Measurements from ENCODE around the gene DAPL1.

The DAPL1 gene

GRCh38 chr2:158830201-158830600 is 35.1 kb downstream of the DAPL1 start:
- H4K8ac ChIP-seq (ENCODE audit: low read depth, low read length): no peak overlapping the region
- no peak overlapping the region for H3K18ac ChIP-seq (ENCODE audit: low read length)
- no peak overlapping the region for H3K4me2 ChIP-seq (ENCODE audit: low read length)
- no peak overlapping the region for H3K4me3 ChIP-seq (ENCODE audit: low read depth, low read length)
- H3K4me1 ChIP-seq (ENCODE audit: control insufficient read depth in 1 of 2, insufficient read depth in 2 of 2, low read length in 2 of 2): no peaks in the 10 kb centered on the region
- no CpG with 5 or more reads among the region's 4 CpGs for WGBS (ENCODE audit: extremely low coverage, insufficient coverage, insufficient read length)
- H3K79me1 ChIP-seq (ENCODE audit: low read length): no peaks in the 10 kb centered on the region
- no peak overlapping the region for H2AK5ac ChIP-seq (ENCODE audit: low read length)
- no peaks in the 10 kb centered on the region for H3K27me3 ChIP-seq (ENCODE audit: insufficient read depth, low read length)
- no peak overlapping the region for H2AFZ ChIP-seq (ENCODE audit: insufficient read depth, low read length, poor library complexity)
- no peak overlapping the region for H4K91ac ChIP-seq (ENCODE audit: low read depth, low read length)
- H3K79me2 ChIP-seq (ENCODE audit: control insufficient read depth, insufficient read depth, low read length, poor library complexity): no peaks in the 10 kb centered on the region
- H3K14ac ChIP-seq (ENCODE audit: low read length): no peak overlapping the region
- no peak for DNase-seq
- no peak overlapping the region for H3K27ac ChIP-seq (ENCODE audit: low read depth, low read length)
- H3K4ac ChIP-seq (ENCODE audit: low read depth, low read length): no peak overlapping the region
- H2BK5ac ChIP-seq (ENCODE audit: low read depth, low read length, poor library complexity): no peak overlapping the region
- no peak overlapping the region for H3K23ac ChIP-seq (ENCODE audit: low read length)
- H3K9me3 ChIP-seq (ENCODE audit: insufficient read depth, low read depth, low read length): no peaks in the 10 kb centered on the region
- no peaks in the 10 kb centered on the region for H3K36me3 ChIP-seq (ENCODE audit: control insufficient read depth in 1 of 2, insufficient read depth in 2 of 2, low read length in 2 of 2)
- no peak overlapping the region for H2BK12ac ChIP-seq (ENCODE audit: low read length)
- H3K9ac ChIP-seq (ENCODE audit: low read length): no peak overlapping the region
- no peak overlapping the region for H2BK120ac ChIP-seq (ENCODE audit: insufficient read depth, low read length, poor library complexity)
- H4K12ac ChIP-seq (ENCODE audit: low read depth, low read length): no peak overlapping the region

- no peak overlapping the region for H3K27ac ChIP-seq (ENCODE audit: low read depth, low read length)
- no peak overlapping the region for H3K18ac ChIP-seq (ENCODE audit: low read length)
- no peaks in the 10 kb centered on the region for H3K27me3 ChIP-seq (ENCODE audit: insufficient read depth, low read length)
- H4K12ac ChIP-seq (ENCODE audit: low read depth, low read length): no peak overlapping the region
- no peak overlapping the region for H3K4me2 ChIP-seq (ENCODE audit: low read length)
- no peak overlapping the region for H3K4me3 ChIP-seq (ENCODE audit: low read depth, low read length)
- no peak overlapping the region for H2BK12ac ChIP-seq (ENCODE audit: low read length)
- H3K79me1 ChIP-seq (ENCODE audit: low read length): no peaks in the 10 kb centered on the region
- H3K9me3 ChIP-seq (ENCODE audit: insufficient read depth, low read depth, low read length): no peaks in the 10 kb centered on the region
- H2AFZ ChIP-seq (ENCODE audit: insufficient read depth, low read length, poor library complexity): no peak overlapping the region
- H3K79me2 ChIP-seq (ENCODE audit: control insufficient read depth, insufficient read depth, low read length, poor library complexity): no peaks in the 10 kb centered on the region
- DNase-seq: no peak
- H2AK5ac ChIP-seq (ENCODE audit: low read length): no peak overlapping the region
- no peaks in the 10 kb centered on the region for H3K36me3 ChIP-seq (ENCODE audit: control insufficient read depth in 1 of 2, insufficient read depth in 2 of 2, low read length in 2 of 2)
- H4K91ac ChIP-seq (ENCODE audit: low read depth, low read length): no peak overlapping the region
- H3K23ac ChIP-seq (ENCODE audit: low read length): no peak overlapping the region
- H2BK120ac ChIP-seq (ENCODE audit: insufficient read depth, low read length, poor library complexity): no peak overlapping the region
- no peak overlapping the region for H3K9ac ChIP-seq (ENCODE audit: low read length)
- H3K14ac ChIP-seq (ENCODE audit: low read length): no peak overlapping the region
- H3K4me1 ChIP-seq (ENCODE audit: control insufficient read depth in 1 of 2, insufficient read depth in 2 of 2, low read length in 2 of 2): no peaks in the 10 kb centered on the region
- no peak overlapping the region for H4K8ac ChIP-seq (ENCODE audit: low read depth, low read length)
- no peak overlapping the region for H3K4ac ChIP-seq (ENCODE audit: low read depth, low read length)
- WGBS (ENCODE audit: extremely low coverage, insufficient coverage, insufficient read length): no CpG with 5 or more reads among the region's 3 CpGs
- no peak overlapping the region for H2BK5ac ChIP-seq (ENCODE audit: low read depth, low read length, poor library complexity)
Measured at GRCh38 chr2:158835431-158835830, 40.3 kb downstream of the DAPL1 start.

- Histone ChIP-seq H3K9ac (ENCODE audit: low read length) (no peak overlapping the region), H3K4me1 (ENCODE audit: control insufficient read depth in 1 of 2, insufficient read depth in 2 of 2, low read length in 2 of 2) (no peaks in the 10 kb centered on the region), H3K4me3 (ENCODE audit: low read depth, low read length) (no peak overlapping the region), H3K23ac (ENCODE audit: low read length) (no peak overlapping the region), H2BK12ac (ENCODE audit: low read length) (no peak overlapping the region), H4K91ac (ENCODE audit: low read depth, low read length) (no peak overlapping the region), H3K4me2 (ENCODE audit: low read length) (no peak overlapping the region), H3K4ac (ENCODE audit: low read depth, low read length) (no peak overlapping the region), H4K8ac (ENCODE audit: low read depth, low read length) (no peak overlapping the region), H2BK120ac (ENCODE audit: insufficient read depth, low read length, poor library complexity) (no peak overlapping the region), H3K14ac (ENCODE audit: low read length) (no peak overlapping the region), H3K9me3 (ENCODE audit: insufficient read depth, low read depth, low read length) (no peaks in the 10 kb centered on the region), H3K79me1 (ENCODE audit: low read length) (no peaks in the 10 kb centered on the region), H4K12ac (ENCODE audit: low read depth, low read length) (no peak overlapping the region), H3K36me3 (ENCODE audit: control insufficient read depth in 1 of 2, insufficient read depth in 2 of 2, low read length in 2 of 2) (no peaks in the 10 kb centered on the region), H3K27me3 (ENCODE audit: insufficient read depth, low read length) (no peaks in the 10 kb centered on the region), H2AFZ (ENCODE audit: insufficient read depth, low read length, poor library complexity) (no peak overlapping the region), H3K18ac (ENCODE audit: low read length) (no peak overlapping the region), H2AK5ac (ENCODE audit: low read length) (no peak overlapping the region), H3K27ac (ENCODE audit: low read depth, low read length) (no peak overlapping the region), H2BK5ac (ENCODE audit: low read depth, low read length, poor library complexity) (no peak overlapping the region), H3K79me2 (ENCODE audit: control insufficient read depth, insufficient read depth, low read length, poor library complexity) (no peaks in the 10 kb centered on the region)
- WGBS (ENCODE audit: extremely low coverage, insufficient coverage, insufficient read length): no CpG with 5 or more reads among the region's 2 CpGs
- DNase-seq: no peak
Measured at GRCh38 chr2:158837645-158838044, 42.5 kb downstream of the DAPL1 start.

- no peaks in the 10 kb centered on the region for H3K79me1 ChIP-seq (ENCODE audit: low read length)
- no peak overlapping the region for H3K27ac ChIP-seq (ENCODE audit: low read depth, low read length)
- H3K4ac ChIP-seq (ENCODE audit: low read depth, low read length): no peak overlapping the region
- no peak overlapping the region for H2BK5ac ChIP-seq (ENCODE audit: low read depth, low read length, poor library complexity)
- H3K23ac ChIP-seq (ENCODE audit: low read length): no peak overlapping the region
- H3K9me3 ChIP-seq (ENCODE audit: insufficient read depth, low read depth, low read length): no peaks in the 10 kb centered on the region
- no peak overlapping the region for H3K14ac ChIP-seq (ENCODE audit: low read length)
- H4K12ac ChIP-seq (ENCODE audit: low read depth, low read length): no peak overlapping the region
- H4K91ac ChIP-seq (ENCODE audit: low read depth, low read length): no peak overlapping the region
- no peaks in the 10 kb centered on the region for H3K4me1 ChIP-seq (ENCODE audit: control insufficient read depth in 1 of 2, insufficient read depth in 2 of 2, low read length in 2 of 2)
- H2BK12ac ChIP-seq (ENCODE audit: low read length): no peak overlapping the region
- no peaks in the 10 kb centered on the region for H3K36me3 ChIP-seq (ENCODE audit: control insufficient read depth in 1 of 2, insufficient read depth in 2 of 2, low read length in 2 of 2)
- H3K4me2 ChIP-seq (ENCODE audit: low read length): no peak overlapping the region
- H2AFZ ChIP-seq (ENCODE audit: insufficient read depth, low read length, poor library complexity): no peak overlapping the region
- DNase-seq: no peak
- H3K4me3 ChIP-seq (ENCODE audit: low read depth, low read length): no peak overlapping the region
- H3K27me3 ChIP-seq (ENCODE audit: insufficient read depth, low read length): no peaks in the 10 kb centered on the region
- H3K9ac ChIP-seq (ENCODE audit: low read length): no peak overlapping the region
- H4K8ac ChIP-seq (ENCODE audit: low read depth, low read length): no peak overlapping the region
- H2AK5ac ChIP-seq (ENCODE audit: low read length): no peak overlapping the region
- H3K79me2 ChIP-seq (ENCODE audit: control insufficient read depth, insufficient read depth, low read length, poor library complexity): no peaks in the 10 kb centered on the region
- H2BK120ac ChIP-seq (ENCODE audit: insufficient read depth, low read length, poor library complexity): no peak overlapping the region
- no peak overlapping the region for H3K18ac ChIP-seq (ENCODE audit: low read length)
Measured at GRCh38 chr2:158841850-158842249, 46.7 kb downstream of the DAPL1 start.

- Histone ChIP-seq H3K9ac (ENCODE audit: low read length) (no peak overlapping the region), H4K91ac (ENCODE audit: low read depth, low read length) (no peak overlapping the region), H3K36me3 (ENCODE audit: control insufficient read depth in 1 of 2, insufficient read depth in 2 of 2, low read length in 2 of 2) (no peaks in the 10 kb centered on the region), H3K4me3 (ENCODE audit: low read depth, low read length) (no peak overlapping the region), H2BK5ac (ENCODE audit: low read depth, low read length, poor library complexity) (no peak overlapping the region), H3K27me3 (ENCODE audit: insufficient read depth, low read length) (no peaks in the 10 kb centered on the region), H3K18ac (ENCODE audit: low read length) (no peak overlapping the region), H2AFZ (ENCODE audit: insufficient read depth, low read length, poor library complexity) (no peak overlapping the region), H2AK5ac (ENCODE audit: low read length) (no peak overlapping the region), H3K23ac (ENCODE audit: low read length) (no peak overlapping the region), H2BK120ac (ENCODE audit: insufficient read depth, low read length, poor library complexity) (no peak overlapping the region), H3K79me1 (ENCODE audit: low read length) (no peaks in the 10 kb centered on the region), H3K9me3 (ENCODE audit: insufficient read depth, low read depth, low read length) (no peaks in the 10 kb centered on the region), H3K79me2 (ENCODE audit: control insufficient read depth, insufficient read depth, low read length, poor library complexity) (no peaks in the 10 kb centered on the region), H3K4me1 (ENCODE audit: control insufficient read depth in 1 of 2, insufficient read depth in 2 of 2, low read length in 2 of 2) (no peaks in the 10 kb centered on the region), H3K4ac (ENCODE audit: low read depth, low read length) (no peak overlapping the region), H3K4me2 (ENCODE audit: low read length) (no peak overlapping the region), H2BK12ac (ENCODE audit: low read length) (no peak overlapping the region), H4K8ac (ENCODE audit: low read depth, low read length) (no peak overlapping the region), H3K14ac (ENCODE audit: low read length) (no peak overlapping the region), H3K27ac (ENCODE audit: low read depth, low read length) (no peak overlapping the region), H4K12ac (ENCODE audit: low read depth, low read length) (no peak overlapping the region)
- no peak for DNase-seq
Measured at GRCh38 chr2:158845444-158845843, 50.3 kb downstream of the DAPL1 start.

All from trophoblast cell (in vitro differentiated cells and primary cell).